ENCODE measurements around the gene IL10. TPM values are rescaled to one million over a fixed set of nuclear protein-coding genes. Genes with fewer than 3 reads are reported as not detected.

IL10 gene
- polyA plus RNA-seq, 3 donors = 4.1 to 68.1 (median 7.8) TPM

DNA sequence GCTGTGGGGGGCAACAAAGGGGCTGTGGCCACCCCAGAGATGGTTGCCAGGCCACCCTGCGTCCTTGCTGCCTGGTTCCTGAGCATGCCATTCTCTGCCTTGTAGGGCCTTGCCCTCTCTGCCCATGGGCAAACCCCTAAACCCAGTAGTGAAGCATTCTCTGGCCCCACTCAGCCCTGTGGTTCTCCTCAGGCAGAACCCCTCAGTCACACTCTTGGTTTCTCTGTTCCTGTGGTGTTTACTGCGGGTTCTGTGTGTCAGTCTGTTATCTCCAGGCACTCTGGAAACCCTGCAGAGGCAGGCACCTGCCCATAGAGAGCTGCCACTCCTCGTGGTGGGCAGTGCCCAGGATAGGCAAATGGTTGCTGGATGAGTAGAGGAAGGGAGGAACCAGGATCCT is 42.8 kb downstream of the IL10 start:
- 95% methylated on average over 2 of the region's 3 CpGs for WGBS (ENCODE audit: insufficient coverage)
- H3K4me1 Mint-ChIP-seq = peaks cover 51% of the 10 kb centered on the region
- peaks cover 89% of the 10 kb centered on the region for H4K20me1 ChIP-seq (ENCODE audit: insufficient read depth, low read length)
- peaks cover 0 to 4% (median 3%) of the 10 kb centered on the region in 3 donors for H3K27me3 Mint-ChIP-seq (ENCODE audit: low read depth in 3 of 3)
- H3K4me2 ChIP-seq (replicated peaks; ENCODE audit: extremely low read depth, low read length, poor library complexity, severe bottlenecking) = no peak overlapping the region
- H3K4me3 Mint-ChIP-seq = no peak overlapping the region
- H3K9ac ChIP-seq (ENCODE audit: insufficient read depth, low read length, poor library complexity, severe bottlenecking) = no peak overlapping the region
- no peak for TF ChIP-seq CTCF (IDR thresholded peaks at IDR 0.05)
- no peak for DNase-seq
- peaks cover 21 to 31% of the 10 kb centered on the region in 2 donors for H3K4me1 ChIP-seq (ENCODE audit: control insufficient read depth in 1 of 2, insufficient read depth in 2 of 2, low read length in 2 of 2)
- no peaks in the 10 kb centered on the region for H3K9me3 ChIP-seq (replicated peaks in 1 of 2; ENCODE audit: control insufficient read depth in 1 of 2, insufficient read depth in 1 of 2, low read length in 2 of 2)
- H3K27ac Mint-ChIP-seq = peak overlapping the region in 4 of 7 donors; percentile 9 to 43 (median 27)
- H2AFZ ChIP-seq (ENCODE audit: insufficient read depth, low read depth, low read length, poor library complexity, severe bottlenecking) = no peak overlapping the region
- no peaks in the 10 kb centered on the region for H3K9me3 Mint-ChIP-seq
- no peaks in the 10 kb centered on the region for H3K27me3 ChIP-seq (ENCODE audit: control insufficient read depth in 2 of 2, insufficient read depth in 2 of 2, low read length in 2 of 2)
- H3K36me3 Mint-ChIP-seq = peaks cover 54 to 55% of the 10 kb centered on the region in 2 donors
- intact Hi-C loops (cut with micrococcal nuclease) = loop anchor here in 1 of 2 donors (5.0 kb wide), 1 partner anchor 183 kb away; no protein-coding TSS in a partner anchor
- H3K79me2 ChIP-seq (ENCODE audit: insufficient read depth, low read length) = peaks cover 55% of the 10 kb centered on the region
- H3K4me3 ChIP-seq (replicated peaks in 1 of 3; ENCODE audit: low read depth in 2 of 3, low read length in 3 of 3) = no peak overlapping the region
- peaks cover 47 to 57% of the 10 kb centered on the region in 2 donors for H3K36me3 ChIP-seq (replicated peaks in 1 of 2; ENCODE audit: control insufficient read depth in 1 of 2, insufficient read depth in 2 of 2, low read length in 2 of 2)
- H3K27ac ChIP-seq (ENCODE audit: low read depth in 1 of 2, low read length in 2 of 2) = no peak overlapping the region

DNA sequence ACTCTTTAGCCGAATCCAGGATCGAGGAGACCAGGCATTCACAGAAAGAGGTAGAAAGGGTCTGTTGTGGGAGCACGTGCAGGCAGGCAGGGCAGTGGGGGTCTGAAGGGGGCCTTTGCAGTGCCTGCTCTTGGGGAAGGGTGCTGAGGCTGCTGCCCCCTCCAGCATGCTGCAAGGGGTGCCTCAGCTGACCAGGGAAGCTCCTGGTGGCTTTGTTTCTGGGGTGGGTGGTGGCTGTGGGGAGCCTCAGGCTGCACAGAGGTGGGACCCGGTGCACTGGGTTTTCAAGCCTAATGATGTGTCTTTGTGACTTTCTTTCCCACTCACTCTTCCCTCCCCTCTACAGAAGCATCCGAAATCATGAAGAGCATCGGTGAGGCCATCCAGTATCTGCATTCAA is 43.2 kb downstream of the IL10 start:
- Mint-ChIP-seq H3K4me1 (peaks cover 52% of the 10 kb centered on the region), H3K27me3 (ENCODE audit: low read depth in 3 of 3) (peaks cover 0 to 4% (median 3%) of the 10 kb centered on the region in 3 donors), H3K9me3 (no peaks in the 10 kb centered on the region), H3K27ac (peak overlapping the region in 1 of 7 donors; percentile 80), H3K36me3 (peaks cover 54 to 56% of the 10 kb centered on the region in 2 donors), H3K4me3 (no peak overlapping the region)
- H3K9ac ChIP-seq (ENCODE audit: insufficient read depth, low read length, poor library complexity, severe bottlenecking) = no peak overlapping the region
- no peak overlapping the region for H3K27ac ChIP-seq (ENCODE audit: low read depth in 1 of 2, low read length in 2 of 2)
- H3K4me3 ChIP-seq (replicated peaks in 1 of 3; ENCODE audit: low read depth in 2 of 3, low read length in 3 of 3) = no peak overlapping the region
- peaks cover 47 to 54% of the 10 kb centered on the region in 2 donors for H3K36me3 ChIP-seq (replicated peaks in 1 of 2; ENCODE audit: control insufficient read depth in 1 of 2, insufficient read depth in 2 of 2, low read length in 2 of 2)
- TF ChIP-seq CTCF (IDR thresholded peaks at IDR 0.05) = no peak
- H3K27me3 ChIP-seq (ENCODE audit: control insufficient read depth in 2 of 2, insufficient read depth in 2 of 2, low read length in 2 of 2) = no peaks in the 10 kb centered on the region
- H3K4me1 ChIP-seq (ENCODE audit: control insufficient read depth in 1 of 2, insufficient read depth in 2 of 2, low read length in 2 of 2) = peaks cover 20 to 29% of the 10 kb centered on the region in 2 donors
- H3K79me2 ChIP-seq (ENCODE audit: insufficient read depth, low read length) = peaks cover 59% of the 10 kb centered on the region
- no peak overlapping the region for H2AFZ ChIP-seq (ENCODE audit: insufficient read depth, low read depth, low read length, poor library complexity, severe bottlenecking)
- no peak for DNase-seq
- 94% methylated on average over 5 of the region's 6 CpGs for WGBS (ENCODE audit: insufficient coverage)
- H3K4me2 ChIP-seq (replicated peaks; ENCODE audit: extremely low read depth, low read length, poor library complexity, severe bottlenecking) = no peak overlapping the region
- intact Hi-C loops (cut with micrococcal nuclease) = loop anchor here in 1 of 2 donors (5.0 kb wide), 1 partner anchor 183 kb away; no protein-coding TSS in a partner anchor
- no peaks in the 10 kb centered on the region for H3K9me3 ChIP-seq (replicated peaks in 1 of 2; ENCODE audit: control insufficient read depth in 1 of 2, insufficient read depth in 1 of 2, low read length in 2 of 2)
- peaks cover 89% of the 10 kb centered on the region for H4K20me1 ChIP-seq (ENCODE audit: insufficient read depth, low read length)
